ENCODE results near the gene DLX4.

The DLX4 gene

GRCh38 chr17:49925921-49926320, 43.1 kb upstream of the DLX4 start:
- H3K18ac ChIP-seq (ENCODE audit: low read length) = no peak overlapping the region
- WGBS (ENCODE audit: extremely low coverage, insufficient coverage, low lambda C conversion rate) = no CpG with 5 or more reads among the region's 9 CpGs
- H3K4ac ChIP-seq (ENCODE audit: low read depth, low read length) = no peak overlapping the region
- H3K9ac ChIP-seq (ENCODE audit: low read length) = no peak overlapping the region
- no peak overlapping the region for H4K5ac ChIP-seq (ENCODE audit: low read length)
- H3K79me1 ChIP-seq (ENCODE audit: low read length) = no peaks in the 10 kb centered on the region
- H4K8ac ChIP-seq (ENCODE audit: low read depth, low read length) = no peak overlapping the region
- no peak overlapping the region for H3K4me2 ChIP-seq (ENCODE audit: low read length)
- no peak overlapping the region for H2AK5ac ChIP-seq (ENCODE audit: low read length)
- H3K4me3 ChIP-seq (ENCODE audit: low read length) = no peak overlapping the region
- H3K36me3 ChIP-seq (ENCODE audit: control insufficient read depth, insufficient read depth, low read length) = no peaks in the 10 kb centered on the region
- H2BK120ac ChIP-seq (ENCODE audit: low read depth, low read length) = no peak overlapping the region
- no peaks in the 10 kb centered on the region for H3K4me1 ChIP-seq (ENCODE audit: control insufficient read depth, low read depth, low read length)
- H3K23ac ChIP-seq (ENCODE audit: low read length) = no peak overlapping the region
- no peak overlapping the region for H2BK5ac ChIP-seq (ENCODE audit: low read length)
- no peaks in the 10 kb centered on the region for H3K79me2 ChIP-seq (ENCODE audit: control insufficient read depth, insufficient read depth, low read length)
- no peak overlapping the region for H3K27ac ChIP-seq (ENCODE audit: low read depth, low read length)
- H3K27me3 ChIP-seq (ENCODE audit: insufficient read depth, low read length, poor library complexity) = no peaks in the 10 kb centered on the region
- no peak overlapping the region for H2BK15ac ChIP-seq (replicated peaks; ENCODE audit: low read depth)
- DNase-seq = no peak
- no peak overlapping the region for H3K56ac ChIP-seq (ENCODE audit: low read length)

GRCh38 chr17:49926886-49927285, 42.1 kb upstream of the DLX4 start:
- no peak overlapping the region for H3K4me2 ChIP-seq (ENCODE audit: low read length)
- H2BK120ac ChIP-seq (ENCODE audit: low read depth, low read length) = no peak overlapping the region
- H3K27me3 ChIP-seq (ENCODE audit: insufficient read depth, low read length, poor library complexity) = no peaks in the 10 kb centered on the region
- no peak overlapping the region for H4K8ac ChIP-seq (ENCODE audit: low read depth, low read length)
- H2AK5ac ChIP-seq (ENCODE audit: low read length) = no peak overlapping the region
- no peak overlapping the region for H3K27ac ChIP-seq (ENCODE audit: low read depth, low read length)
- H3K9ac ChIP-seq (ENCODE audit: low read length) = no peak overlapping the region
- H4K5ac ChIP-seq (ENCODE audit: low read length) = no peak overlapping the region
- H2BK15ac ChIP-seq (replicated peaks; ENCODE audit: low read depth) = no peak overlapping the region
- no peak overlapping the region for H3K4ac ChIP-seq (ENCODE audit: low read depth, low read length)
- no peak overlapping the region for H3K18ac ChIP-seq (ENCODE audit: low read length)
- H3K36me3 ChIP-seq (ENCODE audit: control insufficient read depth, insufficient read depth, low read length) = no peaks in the 10 kb centered on the region
- WGBS (ENCODE audit: extremely low coverage, insufficient coverage, low lambda C conversion rate) = no CpG with 5 or more reads among the region's 13 CpGs
- DNase-seq = no peak
- no peak overlapping the region for H3K23ac ChIP-seq (ENCODE audit: low read length)
- H2BK5ac ChIP-seq (ENCODE audit: low read length) = no peak overlapping the region
- H3K56ac ChIP-seq (ENCODE audit: low read length) = no peak overlapping the region
- H3K4me3 ChIP-seq (ENCODE audit: low read length) = no peak overlapping the region
- H3K4me1 ChIP-seq (ENCODE audit: control insufficient read depth, low read depth, low read length) = no peaks in the 10 kb centered on the region
- H3K79me2 ChIP-seq (ENCODE audit: control insufficient read depth, insufficient read depth, low read length) = no peaks in the 10 kb centered on the region
- no peaks in the 10 kb centered on the region for H3K79me1 ChIP-seq (ENCODE audit: low read length)

- H3K4me3 ChIP-seq (ENCODE audit: low read length) = no peak overlapping the region
- no peak overlapping the region for H3K4ac ChIP-seq (ENCODE audit: low read depth, low read length)
- no peak overlapping the region for H3K9ac ChIP-seq (ENCODE audit: low read length)
- no peaks in the 10 kb centered on the region for H3K79me2 ChIP-seq (ENCODE audit: control insufficient read depth, insufficient read depth, low read length)
- H3K23ac ChIP-seq (ENCODE audit: low read length) = no peak overlapping the region
- no peak overlapping the region for H3K27ac ChIP-seq (ENCODE audit: low read depth, low read length)
- H3K4me1 ChIP-seq (ENCODE audit: control insufficient read depth, low read depth, low read length) = no peaks in the 10 kb centered on the region
- no peaks in the 10 kb centered on the region for H3K36me3 ChIP-seq (ENCODE audit: control insufficient read depth, insufficient read depth, low read length)
- no CpG with 5 or more reads among the region's 10 CpGs for WGBS (ENCODE audit: extremely low coverage, insufficient coverage, low lambda C conversion rate)
- no peak overlapping the region for H2BK15ac ChIP-seq (replicated peaks; ENCODE audit: low read depth)
- H2BK120ac ChIP-seq (ENCODE audit: low read depth, low read length) = no peak overlapping the region
- no peaks in the 10 kb centered on the region for H3K79me1 ChIP-seq (ENCODE audit: low read length)
- no peak overlapping the region for H4K8ac ChIP-seq (ENCODE audit: low read depth, low read length)
- H2BK5ac ChIP-seq (ENCODE audit: low read length) = no peak overlapping the region
- no peak overlapping the region for H2AK5ac ChIP-seq (ENCODE audit: low read length)
- H3K18ac ChIP-seq (ENCODE audit: low read length) = no peak overlapping the region
- no peak overlapping the region for H3K56ac ChIP-seq (ENCODE audit: low read length)
- no peak overlapping the region for H3K4me2 ChIP-seq (ENCODE audit: low read length)
- no peak overlapping the region for H4K5ac ChIP-seq (ENCODE audit: low read length)
- H3K27me3 ChIP-seq (ENCODE audit: insufficient read depth, low read length, poor library complexity) = no peaks in the 10 kb centered on the region
- no peak for DNase-seq
Measured at GRCh38 chr17:49928126-49928800, 40.7 kb upstream of the DLX4 start.

GRCh38 chr17:49928837-49929475, 40.0 kb upstream of the DLX4 start:
- Histone ChIP-seq H3K27me3 (ENCODE audit: insufficient read depth, low read length, poor library complexity) (no peaks in the 10 kb centered on the region), H2BK15ac (replicated peaks; ENCODE audit: low read depth) (no peak overlapping the region), H3K23ac (ENCODE audit: low read length) (no peak overlapping the region), H3K4me3 (ENCODE audit: low read length) (no peak overlapping the region), H3K79me1 (ENCODE audit: low read length) (no peaks in the 10 kb centered on the region), H3K9ac (ENCODE audit: low read length) (no peak overlapping the region), H3K79me2 (ENCODE audit: control insufficient read depth, insufficient read depth, low read length) (no peaks in the 10 kb centered on the region), H3K56ac (ENCODE audit: low read length) (no peak overlapping the region), H2BK120ac (ENCODE audit: low read depth, low read length) (no peak overlapping the region), H3K4me1 (ENCODE audit: control insufficient read depth, low read depth, low read length) (no peaks in the 10 kb centered on the region), H3K36me3 (ENCODE audit: control insufficient read depth, insufficient read depth, low read length) (no peaks in the 10 kb centered on the region), H3K4ac (ENCODE audit: low read depth, low read length) (no peak overlapping the region), H3K4me2 (ENCODE audit: low read length) (no peak overlapping the region), H4K8ac (ENCODE audit: low read depth, low read length) (no peak overlapping the region), H3K27ac (ENCODE audit: low read depth, low read length) (no peak overlapping the region), H3K18ac (ENCODE audit: low read length) (no peak overlapping the region), H2AK5ac (ENCODE audit: low read length) (no peak overlapping the region), H2BK5ac (ENCODE audit: low read length) (no peak overlapping the region), H4K5ac (ENCODE audit: low read length) (no peak overlapping the region)
- WGBS (ENCODE audit: extremely low coverage, insufficient coverage, low lambda C conversion rate) = no CpG with 5 or more reads among the region's 6 CpGs
- peak; percentile 74 for DNase-seq

GRCh38 chr17:49930880-49931279, 38.1 kb upstream of the DLX4 start:
- Histone ChIP-seq H3K27me3 (ENCODE audit: insufficient read depth, low read length, poor library complexity) (no peaks in the 10 kb centered on the region), H3K36me3 (ENCODE audit: control insufficient read depth, insufficient read depth, low read length) (no peaks in the 10 kb centered on the region), H3K4ac (ENCODE audit: low read depth, low read length) (no peak overlapping the region), H3K23ac (ENCODE audit: low read length) (no peak overlapping the region), H4K5ac (ENCODE audit: low read length) (no peak overlapping the region), H3K4me2 (ENCODE audit: low read length) (no peak overlapping the region), H3K79me2 (ENCODE audit: control insufficient read depth, insufficient read depth, low read length) (no peaks in the 10 kb centered on the region), H3K27ac (ENCODE audit: low read depth, low read length) (no peak overlapping the region), H3K9ac (ENCODE audit: low read length) (no peak overlapping the region), H3K4me3 (ENCODE audit: low read length) (no peak overlapping the region), H2AK5ac (ENCODE audit: low read length) (no peak overlapping the region), H3K18ac (ENCODE audit: low read length) (no peak overlapping the region), H3K56ac (ENCODE audit: low read length) (no peak overlapping the region), H4K8ac (ENCODE audit: low read depth, low read length) (no peak overlapping the region), H3K79me1 (ENCODE audit: low read length) (no peaks in the 10 kb centered on the region), H3K4me1 (ENCODE audit: control insufficient read depth, low read depth, low read length) (no peaks in the 10 kb centered on the region), H2BK5ac (ENCODE audit: low read length) (no peak overlapping the region), H2BK120ac (ENCODE audit: low read depth, low read length) (no peak overlapping the region), H2BK15ac (replicated peaks; ENCODE audit: low read depth) (no peak overlapping the region)
- no CpG with 5 or more reads among the region's 8 CpGs for WGBS (ENCODE audit: extremely low coverage, insufficient coverage, low lambda C conversion rate)
- no peak for DNase-seq

Measured in mesendoderm (in vitro differentiated cells).